GM18909 (cell line): ENCODE measurements around the gene CLCNKA.
"Not testable (repeated sequence)": the region's sequence is repeated elsewhere in the genome, so short reads cannot be mapped to it uniquely, and the experiment has no call there.

Experiments used
- ATAC-seq: cut with Tn5 transposase; IDR thresholded peaks from one replicate; pipeline ENCODE4 v1.9.1; 2021; ENCODE audit warnings: mild to moderate bottlenecking; ENCODE audit not compliant: unreplicated experiment, poor library complexity

The CLCNKA gene

DNA sequence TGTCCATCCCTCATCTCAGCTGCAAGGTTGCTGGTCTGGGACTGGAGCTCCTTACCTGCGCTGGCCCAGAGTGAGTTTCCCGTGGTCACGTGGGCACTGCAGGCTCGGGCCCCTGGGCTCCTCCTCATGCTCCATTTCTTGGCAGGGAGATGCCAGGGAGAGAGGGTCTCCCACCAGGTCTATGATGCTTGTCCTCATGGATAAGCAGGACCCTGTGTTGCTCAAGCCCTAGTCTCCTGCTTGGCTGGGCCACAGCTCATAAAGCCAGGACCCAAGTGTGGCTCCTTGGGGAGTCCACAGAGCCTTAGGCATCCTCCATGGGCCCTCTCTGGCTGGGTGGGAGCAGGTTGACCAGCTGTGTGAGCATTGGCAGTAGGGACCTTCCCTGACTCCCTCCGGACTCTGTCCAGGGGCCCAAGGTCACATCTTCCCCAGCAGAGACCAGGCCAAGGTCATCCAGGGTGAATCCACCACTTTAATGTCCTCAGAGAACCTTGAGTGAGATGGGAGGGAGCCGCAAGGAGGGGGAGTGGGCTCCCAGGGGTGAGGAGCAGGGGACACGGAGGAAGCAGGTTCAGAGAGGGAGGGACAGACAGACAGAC is 35.6 kb downstream of the CLCNKA start:
- not testable (repeated sequence) for ATAC-seq

GRCh38 chr1:16058394-16059120 is 36.7 kb downstream of the CLCNKA start:
- ATAC-seq, result not testable (repeated sequence)

DNA sequence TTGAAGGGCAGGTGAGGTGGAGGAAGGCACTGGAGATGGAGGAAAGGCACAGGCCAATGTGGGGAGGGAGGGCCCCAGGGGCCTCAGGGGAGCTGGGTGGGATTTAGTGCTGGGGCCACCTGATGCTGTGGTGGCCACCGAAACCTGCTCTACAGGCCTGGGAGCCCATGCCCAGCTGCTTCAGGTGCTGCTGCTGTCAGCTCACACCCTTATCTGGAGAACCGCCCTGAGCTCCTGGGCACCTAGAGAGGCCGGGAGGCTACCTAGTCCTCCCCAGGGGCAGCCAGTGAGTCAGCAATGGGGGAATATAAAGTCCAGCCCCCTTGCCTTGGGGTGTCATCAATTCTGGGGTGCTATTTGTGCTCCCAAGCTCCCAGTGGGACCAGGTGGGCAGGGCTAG is 39.4 kb downstream of the CLCNKA start:
- ATAC-seq, result no peak

- ATAC-seq, result not testable (repeated sequence)
Measured at GRCh38 chr1:16061989-16062686, 40.3 kb downstream of the CLCNKA start.

GRCh38 chr1:16062687-16063075 is 40.8 kb downstream of the CLCNKA start:
- ATAC-seq, result not testable (repeated sequence)

DNA sequence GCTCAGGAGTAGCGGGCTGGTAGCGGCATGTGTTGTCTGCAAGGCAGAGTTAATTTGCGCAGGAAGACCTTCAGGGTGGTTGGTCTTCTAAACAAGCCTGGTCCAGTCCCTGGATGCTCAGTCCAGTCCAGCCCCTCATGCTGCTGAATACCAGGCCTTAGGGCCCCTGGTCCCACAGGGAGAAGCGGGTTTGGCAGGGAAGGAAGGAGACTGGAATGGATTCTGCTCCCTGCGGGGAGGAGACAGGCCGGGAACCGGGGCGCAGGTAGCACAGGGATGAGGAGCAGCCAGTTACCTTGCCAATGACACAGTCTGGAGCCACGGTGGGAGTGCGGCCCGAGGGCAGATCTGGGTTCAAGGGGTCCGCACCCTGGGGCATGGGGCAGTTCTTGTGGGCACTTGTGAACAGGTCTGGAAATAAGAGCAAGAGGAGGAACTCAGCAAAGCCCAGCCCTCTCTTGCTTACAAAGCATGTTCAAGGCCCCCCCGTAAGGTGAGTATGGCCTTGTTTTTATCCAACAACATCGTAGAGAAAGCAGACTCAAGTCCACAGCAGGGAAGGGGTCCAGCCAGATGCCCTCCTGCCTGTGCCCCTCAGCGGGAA is 41.5 kb downstream of the CLCNKA start:
- no peak for ATAC-seq

DNA sequence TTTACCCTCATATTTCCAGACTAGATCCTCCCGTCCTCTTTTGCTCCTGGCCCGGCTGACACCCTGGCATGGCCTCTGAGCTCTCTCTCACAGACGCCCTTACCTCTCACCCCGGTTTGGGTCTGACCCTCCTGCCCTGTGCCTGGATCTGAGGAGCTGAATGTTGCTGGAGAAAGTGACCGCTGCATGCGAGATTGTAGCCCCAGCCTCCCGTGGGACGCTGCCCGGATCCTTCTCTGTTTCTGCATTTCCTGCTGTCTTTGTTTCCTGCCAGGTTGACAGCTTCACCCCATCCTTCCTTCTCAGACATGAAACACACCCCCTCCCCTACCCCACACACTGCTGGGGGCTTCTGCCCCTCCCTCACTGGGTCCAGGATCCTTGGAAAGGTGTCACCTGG is 42.1 kb downstream of the CLCNKA start:
- ATAC-seq, result no peak

DNA sequence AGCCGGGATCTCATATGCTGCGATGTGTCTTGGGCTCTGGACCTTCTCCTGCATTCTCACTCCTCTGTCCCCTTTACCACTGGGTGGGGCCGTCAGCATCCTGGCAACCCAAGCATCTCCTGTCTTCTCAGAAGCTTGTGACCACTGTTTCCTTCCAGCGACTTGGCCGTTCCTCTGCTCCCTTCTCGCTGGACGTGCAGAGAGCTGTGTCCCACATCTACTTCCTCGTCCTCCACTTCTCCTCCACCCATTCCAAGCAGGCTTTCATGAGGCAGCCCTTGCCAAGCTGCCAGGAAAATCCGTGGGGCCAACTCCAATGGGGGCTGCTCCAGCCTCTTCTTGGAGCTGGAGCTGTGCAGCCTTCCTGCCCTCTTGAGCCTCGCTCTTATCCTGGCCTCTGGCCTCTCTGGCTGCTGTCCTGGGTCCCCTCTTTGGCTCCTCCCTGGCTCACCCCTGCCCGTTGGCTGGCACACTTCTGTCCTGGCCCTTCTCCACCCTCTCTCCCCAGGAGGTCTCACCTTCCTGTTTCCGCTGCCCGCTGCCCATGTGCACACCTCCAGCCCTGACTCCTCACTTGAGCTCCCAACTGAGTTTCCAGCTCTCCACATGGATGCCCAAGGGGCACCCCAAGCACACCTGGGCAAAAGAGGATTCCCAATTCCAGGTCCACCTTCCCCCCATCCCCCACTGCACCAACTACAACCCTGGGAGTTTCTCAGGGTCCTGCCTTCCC is 42.9 kb downstream of the CLCNKA start:
- no peak for ATAC-seq

- ATAC-seq, result no peak
Measured at GRCh38 chr1:16065269-16065576, 43.4 kb downstream of the CLCNKA start.

- no peak for ATAC-seq
Measured at GRCh38 chr1:16066245-16066644, 44.4 kb downstream of the CLCNKA start.

DNA sequence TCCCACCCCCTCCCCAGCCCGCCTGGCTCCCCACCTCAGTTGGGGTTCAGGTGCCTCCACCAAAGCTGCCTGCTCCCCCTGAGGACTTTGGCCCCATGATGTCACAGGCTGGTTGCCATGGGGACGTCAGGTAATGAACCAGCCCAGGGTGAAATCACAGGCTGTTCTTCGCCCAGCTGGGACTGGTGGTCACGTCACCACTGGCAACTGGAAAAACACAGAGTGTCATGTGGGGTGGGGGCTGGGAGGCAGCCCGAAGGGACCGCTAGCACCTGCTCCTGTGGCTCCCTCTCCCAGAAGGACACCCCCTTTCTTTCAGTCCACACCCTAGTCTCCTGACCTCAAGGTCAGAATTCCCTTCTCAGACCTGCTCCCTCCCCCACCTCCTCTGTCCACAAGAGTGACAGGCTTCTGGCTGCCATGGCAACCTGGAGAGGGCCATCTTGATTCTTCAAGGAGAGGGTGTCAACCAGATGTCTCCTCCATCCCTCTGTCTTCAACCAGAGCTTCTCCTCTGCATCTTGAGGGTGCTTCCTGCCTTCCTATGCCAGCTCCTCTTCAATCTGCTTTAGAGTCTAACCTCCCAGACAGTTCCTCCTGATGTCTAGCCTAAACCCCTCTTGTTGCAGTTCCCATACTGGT is 45.4 kb downstream of the CLCNKA start:
- no peak for ATAC-seq

DNA sequence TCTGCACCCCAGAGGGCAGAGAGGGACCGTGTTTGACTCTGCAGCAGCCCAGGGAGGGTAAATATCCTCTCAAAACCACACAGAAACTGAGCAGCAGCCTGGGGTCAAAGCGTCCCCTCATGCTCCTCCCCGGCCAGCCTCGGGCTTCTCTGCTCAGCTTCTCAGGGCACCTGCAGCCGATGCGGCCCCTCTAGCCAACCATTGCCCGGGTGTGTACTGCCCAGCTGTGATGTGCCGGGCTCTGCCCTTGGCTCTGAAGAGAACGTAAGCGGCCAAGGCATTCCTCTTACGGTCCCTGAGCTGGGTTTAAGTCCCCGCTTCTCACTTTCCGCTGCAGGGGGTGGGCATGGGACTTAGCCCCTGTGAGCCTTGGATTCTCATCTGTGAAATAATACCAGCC is 46.1 kb downstream of the CLCNKA start:
- no peak for ATAC-seq

GRCh38 chr1:16068356-16069270 is 46.8 kb downstream of the CLCNKA start:
- no peak for ATAC-seq

GRCh38 chr1:16070640-16071355 is 49.0 kb downstream of the CLCNKA start:
- no peak for ATAC-seq

GRCh38 chr1:16071614-16072013 is 49.8 kb downstream of the CLCNKA start:
- ATAC-seq, result no peak

- no peak for ATAC-seq
Measured at GRCh38 chr1:16072095-16072494, 50.3 kb downstream of the CLCNKA start.

DNA sequence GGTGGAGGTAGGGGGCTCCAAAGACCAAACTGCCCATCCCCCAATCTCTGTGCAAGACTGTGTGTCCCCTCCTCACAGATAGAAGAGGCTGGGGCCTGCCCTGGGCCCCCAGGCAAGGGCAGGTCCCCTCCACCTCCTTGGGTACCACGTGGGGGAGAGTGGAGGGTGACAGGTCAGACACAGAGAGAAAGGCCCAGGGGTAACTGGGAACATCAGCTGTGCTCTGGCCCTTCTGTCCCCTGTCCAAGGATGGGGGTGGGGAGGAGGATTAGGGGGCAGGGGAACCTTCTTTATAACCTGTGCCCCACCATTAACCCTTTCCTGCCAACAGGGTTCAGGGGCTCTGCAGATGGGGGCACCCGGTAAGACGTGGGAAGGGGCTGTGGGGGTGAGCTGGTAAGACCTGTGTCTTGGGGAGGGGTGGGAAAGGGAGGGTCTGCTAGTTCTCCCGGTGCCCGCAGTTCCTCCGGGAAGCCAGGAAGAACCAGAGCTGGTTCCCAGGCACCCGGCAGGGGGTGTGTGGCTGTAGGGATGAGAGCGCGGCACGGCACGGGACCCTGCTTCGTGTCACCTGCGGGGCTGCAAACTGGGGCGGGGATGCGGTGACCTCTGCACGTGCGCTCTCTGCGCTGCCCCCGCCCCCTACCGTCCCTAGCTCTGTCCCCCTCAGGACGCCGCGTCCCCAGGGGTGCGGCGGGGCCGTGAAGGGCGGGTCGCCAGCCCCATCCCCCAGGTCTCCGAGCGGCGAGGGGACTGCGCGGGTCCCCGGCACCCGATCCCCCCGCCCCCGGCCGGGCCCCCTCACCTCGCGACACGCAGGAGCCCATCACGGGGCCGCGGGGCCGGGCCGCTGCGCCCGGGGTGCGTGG is 51.0 kb downstream of the CLCNKA start:
- no peak for ATAC-seq
